ES-I3 (cell line): Measurements from ENCODE around the gene DTNB.

Experiments
- H3K36me3 ChIP-seq: 2 replicates; pipeline ENCODE4 v1.6.1; 2013; ENCODE audit warnings: mild to moderate bottlenecking, low read length, control low read depth, moderate library complexity; ENCODE audit not compliant: insufficient read depth
- H3K4me1 ChIP-seq: 2 replicates; pipeline ENCODE4 v1.6.1; 2013; ENCODE audit warnings: mild to moderate bottlenecking, control low read depth, low read length; ENCODE audit not compliant: insufficient read depth
- H3K9ac ChIP-seq: 2 replicates; pipeline ENCODE4 v1.6.1; 2013; ENCODE audit warnings: low read depth, mild to moderate bottlenecking, low read length, moderate library complexity
- H3K9me3 ChIP-seq: 2 replicates; pipeline ENCODE4 v1.6.1; 2013; ENCODE audit warnings: mild to moderate bottlenecking, low read length, moderate library complexity; ENCODE audit not compliant: control insufficient read depth, insufficient read depth

Gene DTNB

GRCh38 chr2:25388491-25388890 lies 284.9 kb downstream of the DTNB start:
- H3K36me3 ChIP-seq, result no peaks in the 10 kb centered on the region
- H3K4me1 ChIP-seq, result peaks cover 4% of the 10 kb centered on the region; the same call in 1 of the 2 replicates
- no peak overlapping the region for H3K9ac ChIP-seq
- no peaks in the 10 kb centered on the region; the same call in none of the 2 replicates for H3K9me3 ChIP-seq

GRCh38 chr2:25387876-25388449 lies 285.4 kb downstream of the DTNB start:
- no peaks in the 10 kb centered on the region; the same call in none of the 2 replicates for H3K9me3 ChIP-seq

GRCh38 chr2:25386971-25387875 lies 286.2 kb downstream of the DTNB start:
- Histone ChIP-seq H3K9ac (no peak overlapping the region), H3K36me3 (no peaks in the 10 kb centered on the region), H3K4me1 (peaks cover 4% of the 10 kb centered on the region; the same call in 1 of the 2 replicates), H3K9me3 (no peaks in the 10 kb centered on the region; the same call in 1 of the 2 replicates)

More at GRCh38 chr2:25387876-25388449, 285.4 kb downstream of the DTNB start:
- no peaks in the 10 kb centered on the region for H3K36me3 ChIP-seq
- H3K4me1 ChIP-seq, result peaks cover 4% of the 10 kb centered on the region; the same call in 1 of the 2 replicates
- H3K9ac ChIP-seq, result no peak overlapping the region

- Histone ChIP-seq H3K9ac (no peak overlapping the region), H3K36me3 (no peaks in the 10 kb centered on the region), H3K9me3 (no peaks in the 10 kb centered on the region; the same call in 1 of the 2 replicates), H3K4me1 (peaks cover 4% of the 10 kb centered on the region; the same call in 1 of the 2 replicates)
Observed at GRCh38 chr2:25385910-25386309, 287.5 kb downstream of the DTNB start.

- Histone ChIP-seq H3K4me1 (peaks cover 4% of the 10 kb centered on the region; the same call in 1 of the 2 replicates), H3K36me3 (no peaks in the 10 kb centered on the region), H3K9me3 (no peaks in the 10 kb centered on the region; the same call in 1 of the 2 replicates), H3K9ac (no peak overlapping the region)
Observed at GRCh38 chr2:25383806-25384205, 289.6 kb downstream of the DTNB start.

GRCh38 chr2:25381502-25381901 lies 291.9 kb downstream of the DTNB start:
- Histone ChIP-seq H3K4me1 (peaks cover 6% of the 10 kb centered on the region), H3K9me3 (no peaks in the 10 kb centered on the region; the same call in 1 of the 2 replicates), H3K36me3 (no peaks in the 10 kb centered on the region), H3K9ac (no peak overlapping the region)

- no peak overlapping the region for H3K9ac ChIP-seq
- H3K36me3 ChIP-seq, result no peaks in the 10 kb centered on the region
Observed at GRCh38 chr2:25380586-25381375, 292.6 kb downstream of the DTNB start.

GRCh38 chr2:25380023-25380422 lies 293.4 kb downstream of the DTNB start:
- Histone ChIP-seq H3K4me1 (peaks cover 6% of the 10 kb centered on the region), H3K36me3 (no peaks in the 10 kb centered on the region), H3K9ac (no peak overlapping the region), H3K9me3 (no peaks in the 10 kb centered on the region)

More at GRCh38 chr2:25380586-25381375, 292.6 kb downstream of the DTNB start:
- Histone ChIP-seq H3K4me1 (peaks cover 6% of the 10 kb centered on the region), H3K9me3 (no peaks in the 10 kb centered on the region; the same call in 1 of the 2 replicates)

GRCh38 chr2:25379535-25379934 lies 293.8 kb downstream of the DTNB start:
- Histone ChIP-seq H3K4me1 (peaks cover 6% of the 10 kb centered on the region), H3K9me3 (no peaks in the 10 kb centered on the region), H3K9ac (no peak overlapping the region), H3K36me3 (no peaks in the 10 kb centered on the region)

GRCh38 chr2:25378731-25379490 lies 294.5 kb downstream of the DTNB start:
- Histone ChIP-seq H3K4me1 (peaks cover 6% of the 10 kb centered on the region), H3K9me3 (no peaks in the 10 kb centered on the region), H3K9ac (no peak overlapping the region), H3K36me3 (no peaks in the 10 kb centered on the region)

GRCh38 chr2:25377822-25378421 lies 295.5 kb downstream of the DTNB start:
- peaks cover 6% of the 10 kb centered on the region for H3K4me1 ChIP-seq
- H3K36me3 ChIP-seq, result no peaks in the 10 kb centered on the region
- no peak overlapping the region for H3K9ac ChIP-seq
- H3K9me3 ChIP-seq, result no peaks in the 10 kb centered on the region

GRCh38 chr2:25376750-25377621 lies 296.4 kb downstream of the DTNB start:
- H3K4me1 ChIP-seq, result peaks cover 6% of the 10 kb centered on the region
- peak overlapping the region; percentile 26; the same call in 1 of the 2 replicates for H3K9ac ChIP-seq
- no peaks in the 10 kb centered on the region for H3K36me3 ChIP-seq
- no peaks in the 10 kb centered on the region for H3K9me3 ChIP-seq
